Left colon (tissue), 2 donors: ENCODE measurements around the gene ZNF117. TPM values are rescaled to one million over a fixed set of nuclear protein-coding genes. Genes with fewer than 3 reads are reported as not detected.
"Not testable (repeated sequence)": the region's sequence is repeated elsewhere in the genome, so short reads cannot be mapped to it uniquely, and the experiment has no call there.

Experiments
- ATAC-seq: fragments of 200-7000 bp; cut with Tn5 transposase; one replicate; pipeline ENCODE4 v1.9.1; 2020; ENCODE audit warnings: mild to moderate bottlenecking, moderate library complexity
- DNase-seq, 2 donors: peaks; one replicate each; pipeline ENCODE4 v3.0.0-alpha.2; 2020
- intact Hi-C, 2 donors: fragments of 100-400 bp; cut with DNase I in 1 of 2; cut with micrococcal nuclease in 1 of 2; formaldehyde crosslinking; loops; one replicate each; pipeline versions ENCODE4 v1.11.2 to v1.14.0; 2022; cut with DNase I, micrococcal nuclease
- total RNA-seq, 2 donors: library from RNA; stranded (reverse); fragmentation: NEBNext Ultra II Directional; extraction: Animal tissue kit (Norgen Biotek cat#: 25700); gene quantifications; one replicate each; pipeline ENCODE4 v1.2.1, GENCODE V29; 2021
- donor health status: DM: no; HTN: no; CAD: no.
- donor health status: DM: yes; HTN: yes; CAD: no.

The ZNF117 gene
- total RNA-seq, 2 donors from 2014 or later, result 3.3 to 3.4 TPM

GRCh38 chr7:64998865-64999164 lies 8.0 kb upstream of the ZNF117 start:
- intact Hi-C loops, result no loop called here
- no peak for DNase-seq
- no peak for ATAC-seq

DNA sequence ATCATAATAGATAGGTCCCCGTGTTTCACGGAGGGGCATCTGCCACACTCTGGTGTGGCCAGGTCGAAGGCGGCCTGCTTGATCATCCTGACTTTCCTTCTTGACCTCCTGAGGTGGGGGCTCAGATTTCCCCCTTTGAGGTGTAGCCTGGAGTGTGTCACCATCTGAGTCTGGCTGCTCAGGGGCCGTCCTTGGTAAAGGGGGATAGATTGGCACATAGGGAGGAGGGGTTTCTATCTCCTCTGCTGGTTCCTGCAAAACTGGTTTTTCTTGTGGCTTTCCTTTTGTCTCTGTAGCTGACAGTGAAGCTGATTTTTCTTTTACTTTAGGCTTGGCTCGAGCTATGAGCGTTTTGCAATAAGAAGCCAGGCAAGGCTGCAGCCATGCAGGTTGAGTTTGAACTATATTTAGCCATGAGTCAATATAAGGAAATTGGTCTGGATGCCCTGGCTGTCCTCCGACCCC lies 7.1 kb upstream of the ZNF117 start:
- DNase-seq, result no peak
- intact Hi-C loops, result no loop called here
- no peak for ATAC-seq

DNA sequence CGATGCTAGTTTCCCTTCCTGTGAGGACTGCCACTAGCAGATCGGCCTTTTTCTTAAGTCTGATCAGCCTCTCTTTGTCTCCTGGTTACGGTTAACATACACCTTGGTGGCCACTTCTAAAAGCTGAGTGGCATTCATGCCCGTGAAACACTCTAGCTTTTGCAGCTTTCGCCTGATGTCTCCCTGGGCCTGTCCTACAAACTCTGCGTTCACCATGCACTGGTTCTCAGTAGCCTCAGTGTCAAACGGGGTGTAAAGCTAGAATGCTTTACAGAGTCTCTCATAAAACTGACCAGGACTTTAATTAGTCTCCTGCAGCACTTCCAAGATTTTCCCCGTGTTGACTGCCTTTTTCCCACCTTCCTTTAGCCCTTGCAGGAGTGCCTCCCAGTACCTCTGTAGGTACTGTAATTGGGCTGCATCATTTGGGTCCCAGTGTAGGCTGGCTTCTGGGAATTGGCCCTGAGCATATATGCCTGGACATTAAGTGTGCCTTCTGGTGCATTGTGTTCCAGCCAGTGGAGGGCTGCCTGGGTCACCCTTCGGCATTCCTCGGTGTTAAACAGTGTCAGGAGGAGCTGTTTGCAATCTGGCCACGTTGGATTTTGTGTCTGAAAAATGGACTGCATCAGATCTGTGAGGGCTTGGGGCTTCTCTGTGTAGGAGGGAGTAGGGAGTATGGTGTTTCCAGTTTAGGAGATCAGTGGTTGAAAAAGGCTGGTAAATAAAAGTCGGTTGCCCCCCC lies 6.5 kb upstream of the ZNF117 start:
- no peak for DNase-seq
- no peak for ATAC-seq
- intact Hi-C loops, result no loop called here

DNA sequence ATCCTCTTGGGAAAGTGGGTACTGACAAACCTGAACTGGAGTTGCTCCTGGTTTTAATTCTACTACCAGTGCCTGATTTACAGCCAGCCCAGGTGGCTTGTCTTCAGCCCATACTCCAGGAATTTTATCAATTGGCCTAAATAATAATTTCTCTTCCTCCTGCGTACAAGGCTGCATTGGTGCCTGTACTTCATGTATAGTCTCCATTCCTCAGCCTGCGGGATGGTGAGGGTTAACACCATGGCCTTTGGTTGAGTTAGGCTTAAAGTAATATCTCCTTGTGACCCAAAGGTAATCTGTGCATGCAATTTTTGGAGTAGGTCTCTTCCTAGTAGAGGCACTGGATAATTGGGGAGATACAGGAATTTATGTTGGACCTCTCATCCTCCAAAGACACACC lies 5.5 kb upstream of the ZNF117 start:
- no peak for DNase-seq
- no peak for ATAC-seq
- intact Hi-C loops, result no loop called here

- ATAC-seq, result no peak
- DNase-seq, result no peak
- intact Hi-C loops, result no loop called here
Observed at GRCh38 chr7:64993901-64994300, 3.1 kb upstream of the ZNF117 start.

DNA sequence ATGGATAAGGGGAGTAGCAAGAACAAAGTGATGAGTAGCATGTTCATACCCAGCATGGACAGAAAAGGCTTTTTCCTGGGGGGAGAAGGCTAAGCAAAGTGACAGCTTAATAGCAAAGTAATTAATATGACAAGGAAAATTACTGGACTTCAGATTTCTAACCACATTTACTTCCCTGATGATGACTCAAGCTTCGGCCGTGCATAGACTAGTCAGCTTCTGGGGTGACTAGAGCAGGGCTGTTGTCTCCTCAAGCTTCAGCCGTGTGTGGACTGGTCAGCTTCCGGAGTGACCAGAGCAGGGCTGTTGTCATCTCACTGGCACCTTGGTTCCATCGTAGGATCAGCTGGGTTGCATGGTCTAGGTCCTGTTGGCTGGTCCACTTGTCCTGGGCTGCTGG lies 2.1 kb upstream of the ZNF117 start:
- DNase-seq (no peak), ATAC-seq (no peak)
- intact Hi-C loops, result no loop called here

DNA sequence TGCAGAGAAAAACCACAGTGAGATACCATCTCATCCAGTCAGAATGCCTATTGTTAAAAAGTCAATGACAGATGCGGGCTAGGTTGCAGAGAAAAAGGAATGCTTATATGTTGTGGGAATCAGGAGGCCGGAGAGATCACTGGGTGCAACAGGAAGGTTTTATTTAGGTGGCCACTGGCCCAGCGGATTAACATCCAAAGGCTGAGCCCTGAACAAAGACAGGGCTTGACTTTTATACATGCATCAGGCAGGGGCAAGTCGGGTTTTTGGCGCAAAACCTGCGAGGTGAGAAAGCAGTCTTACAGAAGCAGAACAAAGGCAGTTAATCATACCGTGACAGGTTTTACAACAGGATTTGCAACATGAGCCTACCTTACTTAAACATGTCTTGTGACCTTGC lies 620 bp downstream of the ZNF117 start:
- intact Hi-C loops, result no loop called here
- DNase-seq (no peak), ATAC-seq (no peak)

GRCh38 chr7:64978497-64979203 lies 12.2 kb downstream of the ZNF117 start:
- intact Hi-C loops, result no loop called here
- ATAC-seq (no peak), DNase-seq (no peak)

GRCh38 chr7:64965594-64965993 lies 25.2 kb downstream of the ZNF117 start:
- intact Hi-C loops, result no loop called here
- no peak for DNase-seq
- ATAC-seq, result no peak

GRCh38 chr7:64959072-64959747 lies 31.6 kb downstream of the ZNF117 start:
- ATAC-seq (no peak), DNase-seq (no peak)
- intact Hi-C loops, result no loop called here

DNA sequence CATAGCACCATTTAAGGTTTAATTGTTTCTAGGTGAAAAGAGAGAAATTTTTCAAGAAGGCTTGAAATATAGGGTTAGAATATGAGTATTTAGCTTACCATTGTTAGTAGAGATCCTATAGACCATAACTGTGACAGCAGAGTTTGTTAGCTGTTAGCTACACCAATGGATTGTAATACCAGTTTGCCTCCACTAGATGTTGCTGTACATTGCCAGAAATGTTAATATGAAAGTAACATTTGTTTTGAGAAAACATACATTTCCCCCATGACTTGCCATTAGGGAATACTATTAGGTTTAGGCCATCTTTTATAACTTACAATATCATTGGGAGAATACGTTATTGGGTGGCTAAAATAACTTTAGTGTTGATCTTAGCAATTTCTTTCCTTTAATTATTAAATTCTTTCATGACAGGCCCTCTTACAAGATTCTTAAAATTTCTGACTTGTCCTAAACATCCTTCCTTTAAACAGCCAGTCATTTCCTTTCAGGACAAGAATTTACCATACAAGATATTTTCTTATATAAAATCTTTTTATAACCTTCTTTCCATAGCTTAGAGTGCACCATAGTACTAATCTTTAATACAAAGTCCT lies 39.5 kb downstream of the ZNF117 start:
- DNase-seq (no peak), ATAC-seq (peak; percentile 68)
- intact Hi-C loops, result loop anchor here in 1 of 2 donors (5.0 kb wide), 1 partner anchor 356 kb away; no protein-coding TSS in a partner anchor

GRCh38 chr7:64950673-64951072 lies 40.2 kb downstream of the ZNF117 start:
- peak; percentile 38 for ATAC-seq
- not testable (repeated sequence) for DNase-seq
- intact Hi-C loops, result loop anchor here in 1 of 2 donors (5.0 kb wide), 1 partner anchor 357 kb away; no protein-coding TSS in a partner anchor

DNA sequence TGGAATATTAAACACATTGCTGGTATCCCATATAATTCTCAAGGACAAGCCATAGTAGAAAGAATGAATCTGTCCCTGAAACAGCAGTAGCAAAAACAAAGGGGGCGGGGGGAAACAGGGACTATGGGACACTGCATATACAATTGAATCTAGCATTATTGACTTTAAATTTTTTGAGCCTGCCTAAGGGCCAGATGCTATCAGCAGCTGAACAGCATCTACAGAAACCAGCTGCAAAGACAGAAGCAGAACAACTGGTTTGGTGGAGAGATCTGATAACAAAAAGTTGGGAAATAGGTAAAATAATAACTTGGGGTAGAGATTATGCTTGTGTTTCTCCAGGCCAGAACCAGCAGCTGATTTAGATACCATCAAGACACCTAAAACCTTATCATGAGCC lies 42.1 kb downstream of the ZNF117 start:
- ATAC-seq, intact Hi-C loops, DNase-seq: not testable (repeated sequence)

DNA sequence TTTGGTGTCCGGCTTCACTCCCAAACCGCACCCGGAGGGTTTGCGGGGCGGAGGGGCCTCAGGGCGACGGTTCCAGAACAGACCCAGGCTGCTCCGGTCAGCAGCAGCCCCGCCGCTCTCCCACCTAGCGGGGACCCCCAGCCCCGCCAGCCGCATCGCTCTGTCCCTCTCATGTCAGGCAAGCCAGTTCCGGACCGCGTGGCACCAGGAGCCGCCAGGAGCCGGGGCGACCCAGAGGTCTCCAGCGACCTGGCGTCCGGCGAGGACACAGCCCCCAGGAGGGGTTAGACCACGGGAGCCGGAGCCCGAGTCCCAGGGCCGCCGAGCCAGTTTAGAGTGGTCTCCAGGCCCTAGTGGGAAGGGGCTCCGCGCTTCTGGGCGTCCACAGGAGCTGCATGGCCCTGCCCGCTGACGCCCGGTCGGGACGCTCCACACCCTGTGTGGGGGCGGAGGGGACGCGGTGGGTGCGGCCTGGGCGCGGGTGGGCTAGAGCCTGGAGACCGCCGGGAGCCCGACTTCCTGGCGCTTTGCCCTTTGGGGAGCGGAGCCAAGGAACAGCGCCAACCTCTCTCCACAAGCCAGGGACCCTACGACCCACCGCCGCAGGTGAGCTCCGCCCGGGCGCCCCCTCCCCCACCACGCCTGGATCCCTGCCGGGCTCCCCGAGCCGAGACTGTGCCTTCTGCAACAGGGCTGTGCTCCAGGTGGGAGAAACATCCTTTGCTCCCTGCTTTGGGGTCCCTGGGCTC lies 43.4 kb downstream of the ZNF117 start:
- DNase-seq (no peak), ATAC-seq (peak; percentile 35)
- intact Hi-C loops, result no loop called here

DNA sequence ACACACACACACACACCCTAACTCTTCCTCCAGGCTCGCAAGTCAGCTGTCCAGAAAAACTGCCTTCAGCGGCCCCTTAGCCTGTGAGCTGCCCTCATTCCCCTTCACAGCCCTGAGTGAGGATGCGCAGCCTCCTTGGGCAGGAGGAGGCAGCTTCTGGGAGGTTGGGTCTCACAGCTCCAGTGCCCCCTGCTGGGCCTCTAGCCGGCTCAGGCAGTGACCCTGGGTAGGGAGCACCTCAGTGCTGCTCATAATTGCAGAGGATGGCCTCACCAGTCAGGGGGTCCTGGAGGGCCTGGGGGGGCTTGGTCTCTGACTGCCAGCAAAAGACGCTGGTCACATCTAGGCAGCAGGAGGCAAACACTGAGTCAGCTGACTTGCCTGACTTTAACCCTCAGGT lies 44.1 kb downstream of the ZNF117 start:
- ATAC-seq, result no peak
- no peak for DNase-seq

GRCh38 chr7:64945503-64946175 lies 45.2 kb downstream of the ZNF117 start:
- ATAC-seq (no peak), DNase-seq (no peak)
- intact Hi-C loops, result no loop called here

More for the DNA sequence above, 44.1 kb downstream of the ZNF117 start:
- intact Hi-C loops, result no loop called here

DNA sequence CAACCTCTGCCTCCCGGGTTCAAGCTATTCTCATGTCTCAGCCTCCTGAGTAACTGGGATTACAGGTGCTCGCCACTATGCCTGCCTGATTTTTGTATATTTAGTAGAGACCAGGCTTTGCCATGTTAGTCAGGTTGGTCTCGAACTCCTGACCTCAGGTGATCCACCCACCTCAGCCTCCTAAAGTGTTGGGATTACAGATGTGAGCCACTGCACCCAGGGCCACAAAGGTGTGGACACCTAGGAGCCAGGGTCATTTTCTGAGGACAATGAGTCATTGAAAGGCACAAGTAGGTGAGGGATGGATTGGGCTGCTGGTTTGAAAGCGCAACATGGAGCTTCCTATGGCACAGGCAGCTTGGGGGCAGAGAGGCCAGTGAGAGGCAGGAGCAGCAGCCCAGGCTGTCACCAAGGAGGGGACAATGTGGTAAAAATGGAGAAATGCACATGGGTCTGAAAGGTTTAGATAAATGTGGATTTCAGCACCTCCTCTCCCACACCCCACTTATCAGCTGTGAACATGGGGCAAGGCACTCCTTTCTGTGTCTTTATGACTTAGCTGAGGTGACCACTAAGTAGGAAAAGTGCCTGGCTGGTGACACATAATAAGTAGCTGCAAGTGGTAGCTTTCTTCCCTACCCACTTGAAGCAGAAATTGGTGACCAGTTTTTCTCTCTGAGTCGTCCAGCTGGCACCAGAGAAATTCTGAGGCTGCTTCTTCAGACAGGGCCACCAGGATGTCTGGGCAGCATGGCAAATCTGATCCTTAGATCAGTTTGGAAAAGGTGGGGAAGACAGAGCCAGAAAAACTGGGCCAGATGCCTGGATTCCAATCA lies 46.0 kb downstream of the ZNF117 start:
- intact Hi-C loops, DNase-seq, ATAC-seq: not testable (repeated sequence)
